Right cardiac atrium (tissue), 5 donors: ENCODE results near the gene TULP4. TPM values are rescaled to one million over a fixed set of nuclear protein-coding genes. Genes with fewer than 3 reads are reported as not detected.

Experiments
- ATAC-seq, 2 donors: fragments of 200-7000 bp; cut with Tn5 transposase; one replicate each; pipeline versions ENCODE4 v1.8.0 to v1.9.1; 2020; ENCODE audit warnings: moderate library complexity in 2 of 2, mild to moderate bottlenecking in 1 of 2
- DNase-seq, 3 donors: peaks; one replicate each; pipeline ENCODE4 v3.0.0-alpha.2; 2020
- H3K27ac ChIP-seq: one replicate; pipeline ENCODE4 v1.5.1; 2013; ENCODE audit warnings: mild to moderate bottlenecking, low read length, control low read depth, moderate library complexity
- H3K27me3 ChIP-seq: one replicate; pipeline ENCODE4 v1.6.1; 2013; ENCODE audit not compliant: control insufficient read depth, insufficient read depth
- H3K4me1 ChIP-seq: one replicate; pipeline ENCODE4 v1.6.1; 2013; ENCODE audit warnings: low read length; ENCODE audit not compliant: control insufficient read depth, insufficient read depth
- H3K4me3 ChIP-seq: one replicate; pipeline ENCODE4 v1.5.1; 2013; ENCODE audit warnings: low read length, control low read depth
- H3K9me3 ChIP-seq: one replicate; pipeline ENCODE4 v1.6.1; 2013; ENCODE audit warnings: low read length; ENCODE audit not compliant: control insufficient read depth
- WGBS: extraction: QIAGEN DNeasy Blood & Tissue Kit; methylation state at CpG from one replicate; pipeline ENCODE4 v1.1.7; 2013; 5-methylcytosine and 5-hydroxymethylcytosine counted together
- intact Hi-C, 4 donors: fragments of 100-400 bp; cut with DNase I; formaldehyde crosslinking; loops; one replicate each; pipeline versions ENCODE4 v1.11.0 to v1.14.0; 2022 to 2023
- polyA plus RNA-seq: library from polyadenylated mRNA; stranded (reverse); fragments of 200-250 nt; gene quantifications from one replicate; pipeline ENCODE4 v1.2.3, GENCODE V29; 2013
- total RNA-seq, 4 donors: library from RNA; stranded (reverse); fragmentation: NEBNext Ultra II Directional; extraction: Animal tissue kit (Norgen Biotek cat#: 25700); gene quantifications; one replicate each; pipeline ENCODE4 v1.2.1, GENCODE V29; 2021
- donor health status: healthy with polysubstance abuse.
- donor health status: DM: no; HTN: yes; CAD: no.
- donor health status: DM: no; HTN: no; CAD: no.
- donor health status: DM: no; HTN: yes; CAD: no; lungs with severe emphysema.
- donor health status: DM: yes; HTN: yes; CAD: no.

The TULP4 gene
- total and polyA plus RNA-seq, 5 donors, result 14.7 to 228 (median 171) TPM

- intact Hi-C loops, result no loop called here
- H3K27ac ChIP-seq, result no peak overlapping the region
- H3K9me3 ChIP-seq, result no peaks in the 10 kb centered on the region
- H3K4me3 ChIP-seq, result no peak overlapping the region
- no peaks in the 10 kb centered on the region for H3K4me1 ChIP-seq
- no peak for DNase-seq
- ATAC-seq, result no peak
- no peaks in the 10 kb centered on the region for H3K27me3 ChIP-seq
- 98% methylated on average over 6 of the region's 6 CpGs for WGBS
These were observed 185.4 kb downstream of the TULP4 start for GRCh38 chr6:158497620-158498019.

- Histone ChIP-seq H3K4me3 (no peak overlapping the region), H3K9me3 (no peaks in the 10 kb centered on the region), H3K27me3 (no peaks in the 10 kb centered on the region), H3K27ac (no peak overlapping the region), H3K4me1 (no peaks in the 10 kb centered on the region)
- intact Hi-C loops, result no loop called here
- WGBS, result 96% methylated on average over 6 of the region's 6 CpGs
- ATAC-seq (no peak), DNase-seq (no peak)
These were observed 186.1 kb downstream of the TULP4 start for GRCh38 chr6:158498362-158498761.

GRCh38 chr6:158499601-158500000, 187.3 kb downstream of the TULP4 start:
- Histone ChIP-seq H3K27ac (no peak overlapping the region), H3K4me3 (no peak overlapping the region), H3K27me3 (no peaks in the 10 kb centered on the region), H3K9me3 (no peaks in the 10 kb centered on the region), H3K4me1 (no peaks in the 10 kb centered on the region)
- WGBS, result 98% methylated on average over 1 of the region's 1 CpG
- intact Hi-C loops, result no loop called here
- DNase-seq (no peak), ATAC-seq (no peak)

GRCh38 chr6:158500016-158500735, 187.9 kb downstream of the TULP4 start:
- Histone ChIP-seq H3K4me3 (no peak overlapping the region), H3K4me1 (no peaks in the 10 kb centered on the region), H3K27me3 (no peaks in the 10 kb centered on the region), H3K9me3 (no peaks in the 10 kb centered on the region), H3K27ac (no peak overlapping the region)
- DNase-seq, result no peak
- intact Hi-C loops, result no loop called here
- WGBS, result 90% methylated on average over 8 of the region's 8 CpGs
- ATAC-seq, result no peak

- 94% methylated on average over 26 of the region's 26 CpGs for WGBS
- intact Hi-C loops, result no loop called here
- Histone ChIP-seq H3K9me3 (no peaks in the 10 kb centered on the region), H3K4me1 (no peaks in the 10 kb centered on the region), H3K27me3 (no peaks in the 10 kb centered on the region), H3K27ac (no peak overlapping the region), H3K4me3 (no peak overlapping the region)
- no peak for DNase-seq
- peak in 1 of 2 donors; percentile 20 for ATAC-seq
These were observed 189.3 kb downstream of the TULP4 start for GRCh38 chr6:158501360-158502262.

GRCh38 chr6:158502263-158502950, 190.1 kb downstream of the TULP4 start:
- H3K27ac ChIP-seq, result no peak overlapping the region
- H3K4me1 ChIP-seq, result no peaks in the 10 kb centered on the region
- no peak overlapping the region for H3K4me3 ChIP-seq
- DNase-seq (no peak), ATAC-seq (peak in 1 of 2 donors; percentile 9)
- 95% methylated on average over 43 of the region's 43 CpGs for WGBS
- no peaks in the 10 kb centered on the region for H3K27me3 ChIP-seq
- intact Hi-C loops, result no loop called here
- H3K9me3 ChIP-seq, result no peaks in the 10 kb centered on the region

GRCh38 chr6:158503222-158503621, 191.0 kb downstream of the TULP4 start:
- Histone ChIP-seq H3K4me3 (no peak overlapping the region), H3K9me3 (no peaks in the 10 kb centered on the region), H3K27ac (no peak overlapping the region), H3K27me3 (no peaks in the 10 kb centered on the region), H3K4me1 (no peaks in the 10 kb centered on the region)
- intact Hi-C loops, result no loop called here
- 94% methylated on average over 7 of the region's 7 CpGs for WGBS
- ATAC-seq, result no peak
- DNase-seq, result no peak

GRCh38 chr6:158503846-158504245, 191.6 kb downstream of the TULP4 start:
- no peaks in the 10 kb centered on the region for H3K9me3 ChIP-seq
- no peaks in the 10 kb centered on the region for H3K4me1 ChIP-seq
- 95% methylated on average over 25 of the region's 25 CpGs for WGBS
- H3K27ac ChIP-seq, result no peak overlapping the region
- no peak for ATAC-seq
- H3K4me3 ChIP-seq, result no peak overlapping the region
- no peak for DNase-seq
- H3K27me3 ChIP-seq, result no peaks in the 10 kb centered on the region
- intact Hi-C loops, result no loop called here

- H3K4me1 ChIP-seq, result no peaks in the 10 kb centered on the region
- intact Hi-C loops, result no loop called here
- no peak overlapping the region for H3K4me3 ChIP-seq
- 93% methylated on average over 13 of the region's 13 CpGs for WGBS
- ATAC-seq, result no peak
- no peaks in the 10 kb centered on the region for H3K9me3 ChIP-seq
- H3K27ac ChIP-seq, result no peak overlapping the region
- no peak for DNase-seq
- H3K27me3 ChIP-seq, result no peaks in the 10 kb centered on the region
These were observed 192.9 kb downstream of the TULP4 start for GRCh38 chr6:158505194-158505593.

- Histone ChIP-seq H3K27me3 (no peaks in the 10 kb centered on the region), H3K4me1 (no peaks in the 10 kb centered on the region), H3K4me3 (no peak overlapping the region), H3K27ac (no peak overlapping the region), H3K9me3 (no peaks in the 10 kb centered on the region)
- no peak for DNase-seq
- WGBS, result 76% methylated on average over 10 of the region's 10 CpGs
- intact Hi-C loops, result no loop called here
- ATAC-seq, result no peak
These were observed 194.3 kb downstream of the TULP4 start for GRCh38 chr6:158506601-158507000.

- no peak overlapping the region for H3K4me3 ChIP-seq
- H3K27ac ChIP-seq, result no peak overlapping the region
- H3K9me3 ChIP-seq, result no peaks in the 10 kb centered on the region
- H3K27me3 ChIP-seq, result no peaks in the 10 kb centered on the region
- 94% methylated on average over 7 of the region's 7 CpGs for WGBS
- ATAC-seq (no peak), DNase-seq (no peak)
- no peaks in the 10 kb centered on the region for H3K4me1 ChIP-seq
- intact Hi-C loops, result no loop called here
These were observed 194.9 kb downstream of the TULP4 start for GRCh38 chr6:158507174-158507573.
